Measurements from ENCODE around the gene PHC2. TPM values are rescaled to one million over a fixed set of nuclear protein-coding genes. Genes with fewer than 3 reads are reported as not detected.
A peak's percentile ranks its signal among the peaks of the same experiment; 100 is the strongest.

The PHC2 gene
- total and polyA plus RNA-seq, 9 of the 15 experiments (the other 6 are each of a cell fraction or from before 2014, with no cell fraction given), result 3.1 to 67.6 (median 34.6) TPM

DNA sequence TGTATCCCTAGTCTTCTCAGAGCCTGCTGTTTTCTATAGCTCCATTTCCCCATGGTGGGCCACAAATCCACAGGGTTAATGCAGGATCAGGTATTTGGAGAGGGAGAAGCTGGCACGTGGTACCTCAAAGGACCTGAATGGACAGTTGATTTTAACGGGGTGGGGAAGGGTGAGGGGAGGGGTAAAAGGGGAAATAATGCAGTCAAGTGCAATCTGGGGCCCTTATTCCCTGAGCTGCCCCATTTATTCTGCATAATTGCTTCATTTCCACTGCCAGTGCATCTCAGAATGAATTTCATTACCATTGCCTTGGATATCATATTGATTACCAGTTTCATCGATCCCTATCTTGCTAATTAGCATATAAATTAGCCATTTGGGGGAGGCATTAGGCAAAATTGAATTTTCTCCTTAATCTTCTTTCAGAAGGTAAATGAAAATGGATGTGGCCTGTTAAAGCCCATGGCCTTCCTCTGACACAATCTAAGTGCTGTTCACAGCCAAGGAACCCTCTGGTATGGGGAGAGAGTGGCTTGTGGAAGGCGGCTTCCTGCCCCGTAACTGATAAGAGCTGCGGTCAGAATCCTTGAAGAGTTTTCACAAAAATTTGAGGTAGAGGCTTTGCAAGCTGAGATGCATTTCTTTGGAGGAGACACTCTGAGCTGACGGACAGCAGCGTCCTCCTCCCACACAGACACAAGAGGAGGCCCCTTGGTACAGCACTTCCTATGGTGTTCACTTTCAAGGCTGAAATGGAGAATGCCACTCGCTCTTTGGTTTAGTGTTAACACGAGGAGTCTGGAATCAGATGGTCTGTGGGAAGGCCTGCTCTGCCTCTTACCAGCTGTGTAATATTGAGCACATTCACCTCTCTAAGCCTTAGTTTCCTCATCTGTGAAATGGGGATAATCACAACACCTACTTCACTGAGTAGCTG is 34.4 kb downstream of the PHC2 start (continued):
- TF ChIP-seq ZNF584 (CRISPR knock-in tag; IDR thresholded peaks at IDR 0.05; ENCODE audit: low read depth) (no peak; the same call in 1 of the 2 replicates), SRF (CRISPR knock-in tag; IDR thresholded peaks at IDR 0.05) (no peak), E2F3 (CRISPR knock-in tag; IDR thresholded peaks at IDR 0.05) (no peak), SMC3 (conservative IDR thresholded peaks at IDR 0.05; ENCODE audit: insufficient read depth, low read depth, low read length) (0 out of 2 replicates have a peak, but pooled peaks have one; percentile 30), ZSCAN32 (CRISPR knock-in tag; IDR thresholded peaks at IDR 0.05) (no peak), ESRRA (IDR thresholded peaks at IDR 0.05; ENCODE audit: borderline replicate concordance, low read depth) (peak; percentile 90), ZNF431 (CRISPR knock-in tag; IDR thresholded peaks at IDR 0.05) (peak; percentile 95), ZNF785 (CRISPR knock-in tag; IDR thresholded peaks at IDR 0.05) (no peak), CBFA2T3 (IDR thresholded peaks at IDR 0.05) (peak; percentile 82), HMG20B (CRISPR knock-in tag; IDR thresholded peaks at IDR 0.05) (no peak), HDAC3 (IDR thresholded peaks at IDR 0.05; ENCODE audit: borderline replicate concordance, partially characterized antibody) (no peak), SLC30A9 (CRISPR knock-in tag; IDR thresholded peaks at IDR 0.05) (no peak), CHCHD3 (CRISPR knock-in tag; IDR thresholded peaks at IDR 0.05) (no peak), CEBPB (tag; IDR thresholded peaks at IDR 0.05) (peak; percentile 68), SNIP1 (IDR thresholded peaks at IDR 0.05; ENCODE audit: low read depth) (no peak)
- TF ChIP-seq, protein P1, sequence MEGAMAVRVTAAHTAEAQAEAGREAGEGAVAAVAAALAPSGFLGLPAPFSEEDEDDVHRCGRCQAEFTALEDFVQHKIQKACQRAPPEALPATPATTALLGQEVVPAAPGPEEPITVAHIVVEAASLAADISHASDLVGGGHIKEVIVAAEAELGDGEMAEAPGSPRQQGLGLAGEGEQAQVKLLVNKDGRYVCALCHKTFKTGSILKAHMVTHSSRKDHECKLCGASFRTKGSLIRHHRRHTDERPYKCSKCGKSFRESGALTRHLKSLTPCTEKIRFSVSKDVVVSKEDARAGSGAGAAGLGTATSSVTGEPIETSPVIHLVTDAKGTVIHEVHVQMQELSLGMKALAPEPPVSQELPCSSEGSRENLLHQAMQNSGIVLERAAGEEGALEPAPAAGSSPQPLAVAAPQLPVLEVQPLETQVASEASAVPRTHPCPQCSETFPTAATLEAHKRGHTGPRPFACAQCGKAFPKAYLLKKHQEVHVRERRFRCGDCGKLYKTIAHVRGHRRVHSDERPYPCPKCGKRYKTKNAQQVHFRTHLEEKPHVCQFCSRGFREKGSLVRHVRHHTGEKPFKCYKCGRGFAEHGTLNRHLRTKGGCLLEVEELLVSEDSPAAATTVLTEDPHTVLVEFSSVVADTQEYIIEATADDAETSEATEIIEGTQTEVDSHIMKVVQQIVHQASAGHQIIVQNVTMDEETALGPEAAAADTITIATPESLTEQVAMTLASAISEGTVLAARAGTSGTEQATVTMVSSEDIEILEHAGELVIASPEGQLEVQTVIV (CRISPR knock-in tag; IDR thresholded peaks at IDR 0.05; ENCODE audit: borderline replicate concordance), result no peak
- TF ChIP-seq, protein P2, sequence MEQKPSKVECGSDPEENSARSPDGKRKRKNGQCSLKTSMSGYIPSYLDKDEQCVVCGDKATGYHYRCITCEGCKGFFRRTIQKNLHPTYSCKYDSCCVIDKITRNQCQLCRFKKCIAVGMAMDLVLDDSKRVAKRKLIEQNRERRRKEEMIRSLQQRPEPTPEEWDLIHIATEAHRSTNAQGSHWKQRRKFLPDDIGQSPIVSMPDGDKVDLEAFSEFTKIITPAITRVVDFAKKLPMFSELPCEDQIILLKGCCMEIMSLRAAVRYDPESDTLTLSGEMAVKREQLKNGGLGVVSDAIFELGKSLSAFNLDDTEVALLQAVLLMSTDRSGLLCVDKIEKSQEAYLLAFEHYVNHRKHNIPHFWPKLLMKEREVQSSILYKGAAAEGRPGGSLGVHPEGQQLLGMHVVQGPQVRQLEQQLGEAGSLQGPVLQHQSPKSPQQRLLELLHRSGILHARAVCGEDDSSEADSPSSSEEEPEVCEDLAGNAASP (IDR thresholded peaks at IDR 0.05), result no peak
- TF ChIP-seq, protein P3, sequence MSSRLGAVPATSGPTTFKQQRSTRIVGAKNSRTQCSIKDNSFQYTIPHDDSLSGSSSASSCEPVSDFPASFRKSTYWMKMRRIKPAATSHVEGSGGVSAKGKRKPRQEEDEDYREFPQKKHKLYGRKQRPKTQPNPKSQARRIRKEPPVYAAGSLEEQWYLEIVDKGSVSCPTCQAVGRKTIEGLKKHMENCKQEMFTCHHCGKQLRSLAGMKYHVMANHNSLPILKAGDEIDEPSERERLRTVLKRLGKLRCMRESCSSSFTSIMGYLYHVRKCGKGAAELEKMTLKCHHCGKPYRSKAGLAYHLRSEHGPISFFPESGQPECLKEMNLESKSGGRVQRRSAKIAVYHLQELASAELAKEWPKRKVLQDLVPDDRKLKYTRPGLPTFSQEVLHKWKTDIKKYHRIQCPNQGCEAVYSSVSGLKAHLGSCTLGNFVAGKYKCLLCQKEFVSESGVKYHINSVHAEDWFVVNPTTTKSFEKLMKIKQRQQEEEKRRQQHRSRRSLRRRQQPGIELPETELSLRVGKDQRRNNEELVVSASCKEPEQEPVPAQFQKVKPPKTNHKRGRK (tag; IDR thresholded peaks at IDR 0.05), result no peak
- TF ChIP-seq, protein P4, sequence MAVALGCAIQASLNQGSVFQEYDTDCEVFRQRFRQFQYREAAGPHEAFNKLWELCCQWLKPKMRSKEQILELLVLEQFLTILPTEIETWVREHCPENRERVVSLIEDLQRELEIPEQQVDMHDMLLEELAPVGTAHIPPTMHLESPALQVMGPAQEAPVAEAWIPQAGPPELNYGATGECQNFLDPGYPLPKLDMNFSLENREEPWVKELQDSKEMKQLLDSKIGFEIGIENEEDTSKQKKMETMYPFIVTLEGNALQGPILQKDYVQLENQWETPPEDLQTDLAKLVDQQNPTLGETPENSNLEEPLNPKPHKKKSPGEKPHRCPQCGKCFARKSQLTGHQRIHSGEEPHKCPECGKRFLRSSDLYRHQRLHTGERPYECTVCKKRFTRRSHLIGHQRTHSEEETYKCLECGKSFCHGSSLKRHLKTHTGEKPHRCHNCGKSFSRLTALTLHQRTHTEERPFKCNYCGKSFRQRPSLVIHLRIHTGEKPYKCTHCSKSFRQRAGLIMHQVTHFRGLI (CRISPR knock-in tag; IDR thresholded peaks at IDR 0.05), result no peak
- TF ChIP-seq, protein P5, sequence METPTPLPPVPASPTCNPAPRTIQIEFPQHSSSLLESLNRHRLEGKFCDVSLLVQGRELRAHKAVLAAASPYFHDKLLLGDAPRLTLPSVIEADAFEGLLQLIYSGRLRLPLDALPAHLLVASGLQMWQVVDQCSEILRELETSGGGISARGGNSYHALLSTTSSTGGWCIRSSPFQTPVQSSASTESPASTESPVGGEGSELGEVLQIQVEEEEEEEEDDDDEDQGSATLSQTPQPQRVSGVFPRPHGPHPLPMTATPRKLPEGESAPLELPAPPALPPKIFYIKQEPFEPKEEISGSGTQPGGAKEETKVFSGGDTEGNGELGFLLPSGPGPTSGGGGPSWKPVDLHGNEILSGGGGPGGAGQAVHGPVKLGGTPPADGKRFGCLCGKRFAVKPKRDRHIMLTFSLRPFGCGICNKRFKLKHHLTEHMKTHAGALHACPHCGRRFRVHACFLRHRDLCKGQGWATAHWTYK (CRISPR knock-in tag; IDR thresholded peaks at IDR 0.05), result no peak

Data from K562 (cell line).